Muscle layer of duodenum (tissue), 2 donors: ENCODE measurements around the gene MTCL1.

ENCODE experiments used
- H3K27ac ChIP-seq: one replicate; pipeline ENCODE4 v1.7.0; 2013; ENCODE audit warnings: mild to moderate bottlenecking, low read length
- H3K27me3 ChIP-seq: one replicate; pipeline ENCODE4 v1.7.0; 2013; ENCODE audit warnings: low read depth, mild to moderate bottlenecking, control low read depth, low read length
- H3K36me3 ChIP-seq, 2 donors: one replicate each; pipeline ENCODE4 v1.7.0; 2013; ENCODE audit warnings: low read length in 2 of 2, control low read depth in 1 of 2, mild to moderate bottlenecking in 1 of 2; ENCODE audit not compliant: insufficient read depth in 2 of 2, control insufficient read depth in 1 of 2
- H3K4me1 ChIP-seq, 2 donors: one replicate each; pipeline ENCODE4 v1.7.0; 2013; ENCODE audit warnings: low read length in 2 of 2, mild to moderate bottlenecking in 2 of 2, control low read depth in 1 of 2, moderate library complexity in 1 of 2; ENCODE audit not compliant: insufficient read depth in 2 of 2, control insufficient read depth in 1 of 2
- H3K4me3 ChIP-seq, 2 donors: one replicate each; pipeline ENCODE4 v1.7.0; 2013; ENCODE audit warnings: low read length in 2 of 2, low read depth in 1 of 2, mild to moderate bottlenecking in 1 of 2
- H3K9me3 ChIP-seq, 2 donors: one replicate each; pipeline ENCODE4 v1.7.0; 2013; ENCODE audit warnings: low read length in 2 of 2, control low read depth in 1 of 2, mild to moderate bottlenecking in 1 of 2; ENCODE audit not compliant: control insufficient read depth in 1 of 2
- donor health status: healthy.

The MTCL1 gene

DNA sequence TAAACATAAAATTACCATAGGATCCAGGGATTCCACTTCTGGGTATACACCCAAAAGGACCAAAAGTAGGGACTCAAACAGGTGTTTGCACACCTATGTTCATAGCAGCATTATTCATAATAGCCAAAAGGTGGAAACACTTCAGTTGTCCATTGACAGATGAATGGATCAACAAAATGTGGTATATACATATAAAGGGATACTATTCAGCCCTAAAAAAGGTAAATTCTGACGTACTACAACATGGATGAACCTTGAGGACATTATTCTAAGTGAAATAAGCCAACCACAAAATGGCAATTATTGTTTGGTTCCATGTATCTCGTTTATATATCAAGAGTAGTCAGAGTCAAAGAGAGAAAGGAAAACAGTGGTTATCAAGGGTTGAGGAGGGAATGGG, 128.1 kb downstream of the MTCL1 start:
- peaks cover 0 to 4% of the 10 kb centered on the region in 2 donors for H3K9me3 ChIP-seq
- no peaks in the 10 kb centered on the region for H3K36me3 ChIP-seq
- no peaks in the 10 kb centered on the region for H3K27me3 ChIP-seq
- H3K27ac ChIP-seq: no peak overlapping the region
- H3K4me3 ChIP-seq: no peak overlapping the region
- H3K4me1 ChIP-seq: peaks cover 0 to 10% of the 10 kb centered on the region in 2 donors

DNA sequence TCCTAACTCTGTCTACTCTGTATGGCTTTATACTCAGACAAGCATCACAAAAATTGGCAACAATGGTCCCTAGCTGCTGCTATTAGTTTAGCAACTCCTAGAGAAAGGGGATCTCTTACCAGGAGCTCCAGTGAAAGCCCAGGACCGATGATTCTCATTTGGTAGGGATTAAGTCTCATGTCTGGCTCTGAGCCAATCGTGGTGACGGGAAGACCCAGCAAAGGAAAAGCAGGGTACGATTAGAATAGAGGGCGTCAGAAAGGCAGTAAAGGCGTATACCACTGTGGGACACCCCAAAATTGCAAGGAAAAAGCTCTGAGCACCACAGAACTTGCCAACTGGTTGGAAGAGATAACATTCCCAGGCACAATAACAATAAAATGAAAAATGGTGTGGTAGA, 129.5 kb downstream of the MTCL1 start:
- Histone ChIP-seq H3K36me3 (no peaks in the 10 kb centered on the region), H3K4me1 (peaks cover 3 to 10% of the 10 kb centered on the region in 2 donors), H3K27me3 (no peaks in the 10 kb centered on the region), H3K27ac (no peak overlapping the region), H3K4me3 (no peak overlapping the region), H3K9me3 (peaks cover 0 to 4% of the 10 kb centered on the region in 2 donors)

DNA sequence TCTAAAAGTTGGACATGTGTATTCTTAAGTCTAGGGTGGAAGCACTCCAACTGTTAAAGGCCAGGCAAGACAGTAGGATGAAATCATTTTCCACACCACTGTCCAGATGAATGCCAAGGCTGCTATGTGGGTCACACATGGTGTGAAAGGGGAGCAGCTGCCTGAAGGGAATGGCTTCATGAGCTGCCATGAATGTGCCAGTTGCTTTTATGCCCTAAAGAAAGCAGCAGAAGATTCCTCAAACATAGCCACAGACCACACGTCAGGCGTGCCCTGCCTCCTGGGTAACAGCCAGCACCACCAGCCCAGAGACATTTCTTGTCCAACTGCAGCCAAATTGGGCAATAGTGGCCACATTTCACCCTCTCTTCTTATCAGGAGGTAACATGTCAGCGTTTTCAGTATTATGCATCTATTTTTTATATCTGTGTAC, 130.2 kb downstream of the MTCL1 start:
- Histone ChIP-seq H3K27ac (no peak overlapping the region), H3K27me3 (no peaks in the 10 kb centered on the region), H3K4me3 (no peak overlapping the region), H3K9me3 (peaks cover 0 to 4% of the 10 kb centered on the region in 2 donors), H3K36me3 (no peaks in the 10 kb centered on the region), H3K4me1 (peaks cover 3 to 10% of the 10 kb centered on the region in 2 donors)

DNA sequence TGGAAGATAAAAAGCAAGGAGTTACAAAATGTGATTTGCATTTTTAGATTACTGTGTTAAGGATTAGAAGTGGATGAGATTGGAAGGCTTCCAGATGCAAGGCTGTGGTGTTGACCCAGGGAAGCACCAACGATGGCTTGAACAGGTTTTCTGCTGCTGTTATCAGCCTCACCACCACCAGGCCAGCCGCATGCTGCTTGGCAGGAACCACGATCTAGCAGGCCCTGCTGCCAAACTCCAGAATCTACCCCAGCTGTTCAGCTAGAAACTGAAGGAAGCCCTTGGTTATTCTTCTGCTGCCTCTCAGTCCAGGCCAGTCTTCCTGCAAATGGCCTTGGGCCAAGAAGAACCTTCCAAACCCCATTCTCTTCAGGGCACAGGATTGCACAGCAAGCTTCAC, 133.9 kb downstream of the MTCL1 start:
- H3K27me3 ChIP-seq: no peaks in the 10 kb centered on the region
- no peaks in the 10 kb centered on the region for H3K36me3 ChIP-seq
- H3K4me3 ChIP-seq: no peak overlapping the region
- H3K27ac ChIP-seq: no peak overlapping the region
- H3K4me1 ChIP-seq: peaks cover 3 to 10% of the 10 kb centered on the region in 2 donors
- peaks cover 0 to 4% of the 10 kb centered on the region in 2 donors for H3K9me3 ChIP-seq

DNA sequence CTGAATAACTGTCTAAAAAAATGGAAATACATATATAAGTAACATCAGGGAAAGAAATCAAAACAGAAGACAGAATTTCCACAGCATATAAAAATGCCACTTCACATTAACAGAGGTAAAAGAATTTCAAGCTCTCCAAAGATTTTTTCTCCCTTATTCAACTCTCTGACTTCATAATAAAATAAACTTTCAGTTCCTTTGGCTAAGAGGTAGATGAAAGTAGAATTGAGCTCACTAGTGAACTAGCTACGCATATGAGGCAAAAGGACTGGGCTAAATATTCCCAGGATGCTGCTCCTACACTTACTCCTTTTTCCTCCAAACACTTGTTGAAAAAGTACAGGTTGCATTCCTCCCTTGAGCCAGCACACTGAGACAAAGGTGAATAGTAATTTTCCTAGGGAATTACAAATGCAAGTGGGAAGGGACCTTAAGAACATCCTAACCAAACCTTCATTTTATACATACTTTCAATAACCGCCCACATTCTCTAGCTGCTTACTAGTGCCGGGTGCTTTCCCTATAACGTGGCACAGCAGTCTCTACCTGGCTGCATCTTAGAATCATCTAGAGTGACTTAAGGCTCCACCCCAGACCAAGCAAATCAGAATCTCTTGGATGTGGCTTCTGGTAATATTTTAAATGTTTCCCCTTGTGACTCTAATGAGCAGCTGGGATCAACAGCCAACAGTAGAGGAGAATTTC, 136.6 kb downstream of the MTCL1 start:
- no peak overlapping the region for H3K4me3 ChIP-seq
- no peaks in the 10 kb centered on the region for H3K27me3 ChIP-seq
- no peaks in the 10 kb centered on the region for H3K36me3 ChIP-seq
- H3K9me3 ChIP-seq: peaks cover 0 to 2% of the 10 kb centered on the region in 2 donors
- peaks cover 0 to 3% of the 10 kb centered on the region in 2 donors for H3K4me1 ChIP-seq
- no peak overlapping the region for H3K27ac ChIP-seq

DNA sequence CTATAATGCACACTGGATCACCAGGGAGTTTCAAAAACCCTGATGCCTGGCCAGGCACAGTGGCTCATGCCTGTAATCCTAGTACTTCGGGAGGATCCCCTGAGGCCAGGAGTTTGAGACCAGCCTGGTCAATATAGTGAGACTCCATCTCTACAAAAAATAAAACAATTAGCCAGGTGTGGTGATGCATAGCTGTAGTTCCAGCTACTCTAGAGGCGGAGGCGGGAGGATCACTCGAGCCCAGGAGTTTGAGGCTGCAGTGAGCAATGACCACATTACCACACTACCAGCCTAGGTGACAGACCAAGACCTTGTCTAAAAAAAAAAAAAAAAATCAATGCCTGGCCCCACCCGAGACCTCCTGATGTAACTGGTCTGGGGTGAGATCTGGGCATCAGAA, 137.2 kb downstream of the MTCL1 start:
- Histone ChIP-seq H3K4me1 (peaks cover under 1 to 3% of the 10 kb centered on the region in 2 donors), H3K27me3 (no peaks in the 10 kb centered on the region), H3K27ac (no peak overlapping the region), H3K4me3 (no peak overlapping the region), H3K36me3 (no peaks in the 10 kb centered on the region), H3K9me3 (no peaks in the 10 kb centered on the region)

DNA sequence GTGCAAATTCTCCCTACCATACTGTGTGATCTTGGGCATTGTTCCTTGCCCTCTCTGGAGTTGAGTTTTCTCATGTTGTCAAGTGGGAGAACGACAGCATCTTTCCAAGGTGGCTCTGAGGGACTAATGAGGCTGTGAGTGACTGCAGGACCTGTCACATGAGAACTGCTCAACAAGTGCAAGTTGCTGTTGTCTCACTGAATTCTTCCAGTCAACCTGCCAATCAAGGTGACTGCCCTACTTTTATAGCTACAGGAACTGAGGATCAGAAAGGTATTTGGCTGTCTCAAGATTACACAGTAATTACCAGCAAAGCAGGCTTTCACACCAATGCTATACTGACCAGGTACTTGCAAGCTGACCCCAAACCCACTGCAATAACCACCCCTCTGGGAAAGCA, 137.6 kb downstream of the MTCL1 start:
- no peak overlapping the region for H3K4me3 ChIP-seq
- H3K36me3 ChIP-seq: no peaks in the 10 kb centered on the region
- no peaks in the 10 kb centered on the region for H3K27me3 ChIP-seq
- H3K4me1 ChIP-seq: peaks cover 3 to 6% of the 10 kb centered on the region in 2 donors
- H3K9me3 ChIP-seq: no peaks in the 10 kb centered on the region
- no peak overlapping the region for H3K27ac ChIP-seq

DNA sequence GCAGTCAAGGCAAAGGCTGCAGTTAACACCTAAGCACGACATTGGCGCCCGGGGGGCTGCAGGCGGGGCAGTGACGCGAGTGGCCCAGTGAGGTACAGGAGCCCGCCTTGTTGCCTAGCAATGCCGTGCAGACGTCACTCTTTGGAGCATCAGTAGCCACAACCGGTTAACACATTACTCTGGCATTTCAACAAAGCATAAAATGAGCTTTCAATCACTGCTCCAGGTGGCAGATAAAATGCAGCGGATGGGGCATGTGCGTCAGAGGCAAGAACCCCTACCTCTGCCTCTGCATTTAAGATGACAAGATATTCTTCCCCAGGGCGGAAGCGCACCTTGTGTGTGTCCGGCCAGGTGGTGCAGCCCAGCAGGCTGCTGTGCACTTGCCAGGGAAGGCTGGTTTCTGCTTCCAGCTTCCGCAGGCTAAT, 139.4 kb downstream of the MTCL1 start:
- Histone ChIP-seq H3K27ac (no peak overlapping the region), H3K4me1 (peaks cover 0 to 8% of the 10 kb centered on the region in 2 donors), H3K9me3 (no peaks in the 10 kb centered on the region), H3K27me3 (no peaks in the 10 kb centered on the region), H3K36me3 (no peaks in the 10 kb centered on the region), H3K4me3 (no peak overlapping the region)

DNA sequence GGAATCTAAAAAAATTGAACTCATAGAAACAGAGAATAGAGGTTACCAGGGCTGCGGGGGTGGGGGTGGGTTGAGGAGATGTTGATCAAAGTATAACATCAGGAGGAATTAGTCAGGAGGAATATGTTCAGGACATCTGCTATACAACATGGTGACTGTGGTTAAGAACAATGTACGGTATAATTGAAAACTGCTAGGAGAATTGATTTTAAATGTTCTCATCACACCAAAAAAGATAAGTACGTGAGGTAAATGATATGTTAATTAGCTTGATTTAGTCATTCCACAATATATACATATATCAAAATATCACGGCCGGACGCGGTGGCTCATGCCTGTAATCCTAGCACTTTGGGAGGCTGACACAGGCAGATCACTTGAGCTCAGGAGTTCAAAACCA, 140.2 kb downstream of the MTCL1 start:
- Histone ChIP-seq H3K36me3 (no peaks in the 10 kb centered on the region), H3K4me3 (no peak overlapping the region), H3K27ac (no peak overlapping the region), H3K27me3 (no peaks in the 10 kb centered on the region), H3K4me1 (peaks cover 0 to 8% of the 10 kb centered on the region in 2 donors), H3K9me3 (no peaks in the 10 kb centered on the region)

DNA sequence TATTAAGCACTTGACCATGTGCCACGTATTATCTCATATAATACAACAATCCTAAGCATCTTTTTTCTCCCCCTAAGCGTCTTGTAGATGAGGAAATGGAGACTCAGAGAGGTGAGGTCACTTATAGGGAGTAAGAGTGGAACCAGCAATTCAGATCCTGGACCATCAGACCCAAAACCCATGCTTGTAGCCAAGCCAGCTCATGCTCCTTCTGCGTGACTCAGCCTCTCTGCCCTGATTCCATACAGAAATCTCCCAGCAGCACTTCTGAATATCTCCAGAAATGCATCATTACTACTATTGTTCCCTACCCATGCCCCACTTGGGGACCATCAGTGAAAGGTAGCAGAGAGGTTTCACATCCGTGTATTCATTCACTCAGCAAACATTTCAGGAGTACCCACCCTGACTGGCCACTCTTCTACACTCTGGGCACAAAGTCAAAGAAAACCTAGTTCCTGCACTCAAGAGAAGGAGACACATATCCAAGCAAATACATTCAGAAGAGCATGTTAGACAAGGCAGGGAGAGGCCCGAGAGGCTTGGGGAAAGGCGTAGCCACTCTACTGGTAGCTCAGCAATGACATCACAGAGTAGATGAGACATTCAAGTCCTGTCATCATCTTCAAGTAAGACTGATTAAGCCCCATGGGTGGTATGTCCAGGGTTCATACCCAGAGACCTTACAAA, 141.9 kb downstream of the MTCL1 start:
- Histone ChIP-seq H3K36me3 (no peaks in the 10 kb centered on the region), H3K4me3 (no peak overlapping the region), H3K27me3 (no peaks in the 10 kb centered on the region), H3K27ac (no peak overlapping the region), H3K4me1 (peaks cover 0 to 8% of the 10 kb centered on the region in 2 donors), H3K9me3 (no peaks in the 10 kb centered on the region)

DNA sequence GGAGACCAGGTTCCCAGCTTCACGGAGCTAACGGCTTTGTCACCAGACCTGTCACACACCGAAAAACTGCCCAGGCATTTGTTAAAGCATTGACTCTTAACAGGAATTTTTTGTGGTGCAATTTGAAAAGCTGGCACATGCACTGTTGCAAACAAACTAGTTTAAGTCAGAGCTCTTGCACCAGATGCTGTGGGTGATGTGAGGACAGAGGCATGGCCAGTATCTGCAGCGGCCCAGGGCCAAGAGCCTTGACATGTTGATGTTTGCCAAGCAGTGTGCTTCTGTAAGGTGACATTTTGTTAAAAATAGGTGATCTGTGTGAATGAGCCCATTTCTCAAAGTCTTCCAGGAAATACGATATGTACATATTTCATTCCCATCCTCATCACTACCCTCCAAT, 142.5 kb downstream of the MTCL1 start:
- H3K27ac ChIP-seq: no peak overlapping the region
- peaks cover 0 to 8% of the 10 kb centered on the region in 2 donors for H3K4me1 ChIP-seq
- H3K27me3 ChIP-seq: no peaks in the 10 kb centered on the region
- H3K36me3 ChIP-seq: no peaks in the 10 kb centered on the region
- H3K9me3 ChIP-seq: no peaks in the 10 kb centered on the region
- H3K4me3 ChIP-seq: no peak overlapping the region
